Epithelial cell of proximal tubule (primary cell): ENCODE results near the gene GZF1. TPM values are rescaled to one million over a fixed set of nuclear protein-coding genes. Genes with fewer than 3 reads are reported as not detected.

ENCODE experiments used
- DNase-seq: peaks from one replicate; pipeline ENCODE4 v3.0.0-alpha.2; 2011; ENCODE audit warnings: low read depth
- H3K4me3 ChIP-seq: 2 replicates; pipeline ENCODE4 v1.5.1; 2011; ENCODE audit warnings: low read depth, mild to moderate bottlenecking, low read length
- CTCF ChIP-seq: conservative IDR thresholded peaks from 2 replicates; pipeline ENCODE4 v1.5.1; 2012; ENCODE audit warnings: low read depth, mild to moderate bottlenecking, low read length
- total RNA-seq: library from RNA; depleted of rRNA; stranded (reverse); fragments of >200 nt; gene quantifications from 2 replicates; pipeline ENCODE4 v1.2.3, GENCODE V29; 2015

GZF1 gene
- total RNA-seq, 1 donor from 2014 or later: 9.5 TPM

GRCh38 chr20:23419995-23420901 is 58.3 kb downstream of the GZF1 start:
- TF ChIP-seq CTCF: no peak
- peak; percentile 39 for DNase-seq
- peak overlapping the region; percentile 93 for H3K4me3 ChIP-seq

GRCh38 chr20:23420943-23421931 is 59.3 kb downstream of the GZF1 start, which contains the start of gene NAPB:
TSS of gene NAPB (minus strand) at chr20:23421488. CDS start at chr20:23421402, 86 bp downstream.
- no peak for DNase-seq
- H3K4me3 ChIP-seq: peak within 1 kb of the TSS; percentile 93
- peak; percentile 25 for TF ChIP-seq CTCF

Other genes with a start within 250 kb of the GZF1 start
- 47.0 and 84.6 TPM in 2 replicates for gene NXT1, start 11.4 kb upstream of the GZF1 start, total RNA-seq
- gene NAPB, start 59.3 kb downstream of the GZF1 start, total RNA-seq: 3.3 and 3.8 TPM in 2 replicates
- not detected in 2 replicates for gene CSTL1, start 77.5 kb downstream of the GZF1 start, total RNA-seq
- not detected in 2 replicates for gene CST11, start 90.7 kb downstream of the GZF1 start, total RNA-seq
- not detected in 2 replicates for gene CST8, start 128.9 kb downstream of the GZF1 start, total RNA-seq
- not detected in 2 replicates for gene CST9L, start 206.3 kb downstream of the GZF1 start, total RNA-seq
- not detected in 2 replicates for gene CST9, start 243.7 kb downstream of the GZF1 start, total RNA-seq